H54 (cell line): ENCODE results near the gene MLC1.

Experiments
- DNase-seq: peaks from one replicate; pipeline ENCODE4 v3.0.0; 2011; ENCODE audit warnings: low spot score, mixed read lengths; ENCODE audit not compliant: insufficient read length
- FAIRE-seq: peaks from 3 replicates; lab custom pipeline; 2011; peaks lifted over from hg19 to GRCh38; lab: Jason Lieb, UNC
- POLR2A ChIP-seq: IDR thresholded peaks from 2 replicates; pipeline ENCODE4 v1.6.1; 2011; ENCODE audit warnings: low read depth, mild to moderate bottlenecking, low read length

The MLC1 gene

GRCh38 chr22:50061141-50061823, 23.9 kb downstream of the MLC1 start:
- no peak for TF ChIP-seq POLR2A
- FAIRE-seq, result no peak
- no peak for DNase-seq

GRCh38 chr22:50060441-50061140, 24.6 kb downstream of the MLC1 start:
- DNase-seq, result no peak
- no peak for FAIRE-seq
- TF ChIP-seq POLR2A, result no peak

GRCh38 chr22:50059881-50060262, 25.4 kb downstream of the MLC1 start:
- FAIRE-seq (no peak), DNase-seq (no peak)
- no peak for TF ChIP-seq POLR2A

- TF ChIP-seq POLR2A, result no peak
- DNase-seq, result peak; percentile 45
- FAIRE-seq, result no peak
Observed at GRCh38 chr22:50058906-50059880, 26.0 kb downstream of the MLC1 start.

- TF ChIP-seq POLR2A, result no peak
- FAIRE-seq, result no peak
- DNase-seq, result no peak
Observed at GRCh38 chr22:50058061-50058905, 26.9 kb downstream of the MLC1 start, which contains the start of gene TTLL8. TSS of gene TTLL8 (minus strand) at chr22:50058298.

- FAIRE-seq (no peak), DNase-seq (no peak)
- no peak for TF ChIP-seq POLR2A
Observed at GRCh38 chr22:50057278-50058060, 27.8 kb downstream of the MLC1 start.

- TF ChIP-seq POLR2A, result no peak
- no peak for DNase-seq
- no peak for FAIRE-seq
Observed at GRCh38 chr22:50056214-50056972, 28.8 kb downstream of the MLC1 start.

- TF ChIP-seq POLR2A, result no peak
- FAIRE-seq (no peak), DNase-seq (no peak)
Observed at GRCh38 chr22:50053861-50054260, 31.4 kb downstream of the MLC1 start.

- TF ChIP-seq POLR2A, result no peak
- DNase-seq (no peak), FAIRE-seq (no peak)
Observed at GRCh38 chr22:50051930-50052329, 33.3 kb downstream of the MLC1 start.

GRCh38 chr22:50049299-50050195, 35.7 kb downstream of the MLC1 start:
- no peak for TF ChIP-seq POLR2A
- FAIRE-seq, result no peak

GRCh38 chr22:50048836-50049235, 36.4 kb downstream of the MLC1 start:
- DNase-seq (no peak), FAIRE-seq (no peak)
- TF ChIP-seq POLR2A, result no peak

More at GRCh38 chr22:50049299-50050195, 35.7 kb downstream of the MLC1 start:
- no peak for DNase-seq
